Tibial artery (tissue), 4 donors: ENCODE measurements around the gene GINM1.

ENCODE experiments used
- DNase-seq, 2 donors: peaks; one replicate each; pipeline ENCODE4 v3.0.0-alpha.2; 2019
- H3K27ac ChIP-seq, 2 donors: fragments of 200-600 bp; sonication (generic) in 1 of 2; 1 replicate in 1 of 2; 2 replicates in 1 of 2; pipeline ENCODE4 v1.5.1; 2018 to 2019; ENCODE audit warnings: mild to moderate bottlenecking in 1 of 2
- H3K27me3 ChIP-seq, 2 donors: fragments of 200-600 bp; sonication (generic) in 1 of 2; one replicate each; pipeline versions ENCODE4 v1.5.1 to v1.6.0; 2016 to 2019
- H3K36me3 ChIP-seq, 3 donors: fragments of 200-600 bp; sonication (generic) in 2 of 3; one replicate each; pipeline ENCODE4 v1.5.1; 2016 to 2019; ENCODE audit warnings: mild to moderate bottlenecking in 2 of 3
- H3K4me1 ChIP-seq, 4 donors: fragments of 200-600 bp; sonication (generic) in 2 of 4; 1 replicate in 3 of 4; 2 replicates in 1 of 4; pipeline ENCODE4 v1.5.1; 2016 to 2019
- H3K4me3 ChIP-seq, 2 donors: fragments of 200-600 bp; sonication (generic) in 1 of 2; 1 replicate in 1 of 2; 2 replicates in 1 of 2; pipeline ENCODE4 v1.5.1; 2018 to 2019; ENCODE audit warnings: mild to moderate bottlenecking in 2 of 2
- H3K9me3 ChIP-seq, 3 donors: fragments of 200-600 bp; sonication (generic) in 1 of 3; one replicate each; pipeline ENCODE4 v1.5.1; 2016 to 2019
- CTCF ChIP-seq, 2 experiments: fragments of 200-600 bp in 1 of 2; fragments of 450-650 bp in 1 of 2; IDR thresholded peaks; one replicate each; pipeline ENCODE4 v1.5.1; 2017 to 2019; ENCODE audit warnings: antibody characterized with exemption in 2 of 2, mild to moderate bottlenecking in 1 of 2, moderate library complexity in 1 of 2
- intact Hi-C: fragments of 100-400 bp; cut with DNase I; formaldehyde crosslinking; loops from one replicate; pipeline ENCODE4 v1.15.0; 2023; ENCODE audit warnings: low total_unique reads

The GINM1 gene

GRCh38 chr6:149545258-149545753 is 20.9 kb upstream of the GINM1 start:
- TF ChIP-seq CTCF (IDR thresholded peaks at IDR 0.05), result no peak
- Histone ChIP-seq H3K9me3 (no peaks in the 10 kb centered on the region), H3K27ac (peak overlapping the region; percentile 98 to 99), H3K36me3 (peaks cover 2 to 6% (median 6%) of the 10 kb centered on the region in 3 donors), H3K4me3 (peak overlapping the region; percentile 89 to 95), H3K27me3 (no peaks in the 10 kb centered on the region), H3K4me1 (peaks cover 0 to 37% (median 18%) of the 10 kb centered on the region in 4 donors)
- DNase-seq, result peak in 1 of 2 donors; percentile 71
- intact Hi-C loops, result no loop called here

- Histone ChIP-seq H3K9me3 (no peaks in the 10 kb centered on the region), H3K4me1 (peaks cover 0 to 37% (median 18%) of the 10 kb centered on the region in 4 donors), H3K36me3 (peaks cover 0 to under 1% (median under 1%) of the 10 kb centered on the region in 3 donors), H3K27ac (peak within 1 kb of the TSS; percentile 98 to 99), H3K4me3 (peak within 1 kb of the TSS; percentile 89 to 95), H3K27me3 (no peaks in the 10 kb centered on the region)
- DNase-seq, result peak; percentile 95 to 98
- intact Hi-C loops, result loop anchor here (2.0 kb wide), 1 partner anchor 19 kb away; no protein-coding TSS in a partner anchor
- peak; percentile 69 to 75 for TF ChIP-seq CTCF (IDR thresholded peaks at IDR 0.05)
Observed at GRCh38 chr6:149545754-149546471, 20.3 kb upstream of the GINM1 start, which contains the start of gene PPIL4. PPIL4 (minus strand) TSS chr6:149546043; CDS start chr6:149546005, 38 bp downstream.

GRCh38 chr6:149551920-149552319 is 14.3 kb upstream of the GINM1 start:
- Histone ChIP-seq H3K27me3 (peaks cover 0 to 11% of the 10 kb centered on the region in 2 donors), H3K4me1 (peaks cover 0 to under 1% (median 0%) of the 10 kb centered on the region in 4 donors), H3K4me3 (no peak overlapping the region), H3K36me3 (no peaks in the 10 kb centered on the region), H3K9me3 (no peaks in the 10 kb centered on the region), H3K27ac (no peak overlapping the region)
- no peak for TF ChIP-seq CTCF (IDR thresholded peaks at IDR 0.05)
- intact Hi-C loops, result no loop called here
- DNase-seq, result no peak

GRCh38 chr6:149558029-149558428 is 8.1 kb upstream of the GINM1 start:
- Histone ChIP-seq H3K27me3 (peaks cover 0 to 4% of the 10 kb centered on the region in 2 donors), H3K4me3 (no peak overlapping the region), H3K36me3 (no peaks in the 10 kb centered on the region), H3K4me1 (no peaks in the 10 kb centered on the region), H3K9me3 (no peaks in the 10 kb centered on the region), H3K27ac (no peak overlapping the region)
- intact Hi-C loops, result no loop called here
- no peak for TF ChIP-seq CTCF (IDR thresholded peaks at IDR 0.05)
- DNase-seq, result no peak

- no peak for TF ChIP-seq CTCF (IDR thresholded peaks at IDR 0.05)
- H3K27me3 ChIP-seq, result no peaks in the 10 kb centered on the region
- no peak overlapping the region for H3K27ac ChIP-seq
- H3K4me3 ChIP-seq, result no peak overlapping the region
- intact Hi-C loops, result no loop called here
- DNase-seq, result no peak
- H3K4me1 ChIP-seq, result peaks cover 0 to 2% (median 0%) of the 10 kb centered on the region in 4 donors
- H3K36me3 ChIP-seq, result no peaks in the 10 kb centered on the region
- no peaks in the 10 kb centered on the region for H3K9me3 ChIP-seq
Observed at GRCh38 chr6:149559389-149559788, 6.8 kb upstream of the GINM1 start.
